GM19455 (cell line): ENCODE results near the gene ACTR3.
"Not testable (repeated sequence)": the region's sequence is repeated elsewhere in the genome, so short reads cannot be mapped to it uniquely, and the experiment has no call there.

ENCODE experiments used
- ATAC-seq: cut with Tn5 transposase; IDR thresholded peaks from one replicate; pipeline ENCODE4 v1.9.1; 2021; ENCODE audit not compliant: unreplicated experiment

ACTR3 gene

GRCh38 chr2:113899166-113899565 is 9.3 kb downstream of the ACTR3 start:
- no peak for ATAC-seq

GRCh38 chr2:113901943-113902342 is 12.1 kb downstream of the ACTR3 start:
- ATAC-seq, result no peak

GRCh38 chr2:113905886-113906285 is 16.0 kb downstream of the ACTR3 start:
- no peak for ATAC-seq

- ATAC-seq, result no peak
Observed at GRCh38 chr2:113906647-113907046, 16.8 kb downstream of the ACTR3 start.

- no peak for ATAC-seq
Observed at GRCh38 chr2:113907297-113907696, 17.4 kb downstream of the ACTR3 start.

GRCh38 chr2:113910110-113910717 is 20.3 kb downstream of the ACTR3 start:
- ATAC-seq, result no peak

GRCh38 chr2:113910967-113911678 is 21.2 kb downstream of the ACTR3 start:
- ATAC-seq, result no peak

- no peak for ATAC-seq
Observed at GRCh38 chr2:113915082-113915819, 25.4 kb downstream of the ACTR3 start.

GRCh38 chr2:113918229-113918628 is 28.3 kb downstream of the ACTR3 start:
- ATAC-seq, result no peak

- ATAC-seq, result no peak
Observed at GRCh38 chr2:113920996-113921395, 31.1 kb downstream of the ACTR3 start.

GRCh38 chr2:113922335-113922734 is 32.4 kb downstream of the ACTR3 start:
- no peak for ATAC-seq

GRCh38 chr2:113922784-113923183 is 32.9 kb downstream of the ACTR3 start:
- no peak for ATAC-seq

GRCh38 chr2:113925884-113926283 is 36.0 kb downstream of the ACTR3 start:
- ATAC-seq, result no peak

- ATAC-seq, result no peak
Observed at GRCh38 chr2:113926314-113926713, 36.4 kb downstream of the ACTR3 start.

GRCh38 chr2:113930448-113930847 is 40.6 kb downstream of the ACTR3 start:
- ATAC-seq, result no peak

GRCh38 chr2:113937501-113937900 is 47.6 kb downstream of the ACTR3 start:
- ATAC-seq, result no peak

GRCh38 chr2:113940891-113941290 is 51.0 kb downstream of the ACTR3 start:
- no peak for ATAC-seq

- not testable (repeated sequence) for ATAC-seq
Observed at GRCh38 chr2:113945784-113946183, 55.9 kb downstream of the ACTR3 start.

- ATAC-seq, result not testable (repeated sequence)
Observed at GRCh38 chr2:113950906-113951305, 61.0 kb downstream of the ACTR3 start.

GRCh38 chr2:113961000-113961399 is 71.1 kb downstream of the ACTR3 start:
- ATAC-seq, result no peak

GRCh38 chr2:113962692-113963480 is 73.0 kb downstream of the ACTR3 start:
- no peak for ATAC-seq
